GM18951 (cell line): Measurements from ENCODE around the gene FUT1.

Experiments used
- POLR2A ChIP-seq: IDR thresholded peaks from 4 replicates; pipeline ENCODE4 v1.6.1; 2011; ENCODE audit warnings: mild to moderate bottlenecking; ENCODE audit not compliant: insufficient read length, insufficient read depth; ENCODE audit errors: extremely low read depth
- in situ Hi-C: fragments of 300-500 bp; cut with MboI; formaldehyde crosslinking; loops from one replicate; pipeline ENCODE4 v1.12.0; 2022; ENCODE audit warnings: low sequenced_read_pairs, mixed read lengths, inconsistent platforms; ENCODE audit not compliant: unreplicated experiment

The FUT1 gene

GRCh38 chr19:48741129-48741999 is 11.1 kb downstream of the FUT1 start:
- in situ Hi-C loops = no loop called here
- TF ChIP-seq POLR2A = no peak

DNA sequence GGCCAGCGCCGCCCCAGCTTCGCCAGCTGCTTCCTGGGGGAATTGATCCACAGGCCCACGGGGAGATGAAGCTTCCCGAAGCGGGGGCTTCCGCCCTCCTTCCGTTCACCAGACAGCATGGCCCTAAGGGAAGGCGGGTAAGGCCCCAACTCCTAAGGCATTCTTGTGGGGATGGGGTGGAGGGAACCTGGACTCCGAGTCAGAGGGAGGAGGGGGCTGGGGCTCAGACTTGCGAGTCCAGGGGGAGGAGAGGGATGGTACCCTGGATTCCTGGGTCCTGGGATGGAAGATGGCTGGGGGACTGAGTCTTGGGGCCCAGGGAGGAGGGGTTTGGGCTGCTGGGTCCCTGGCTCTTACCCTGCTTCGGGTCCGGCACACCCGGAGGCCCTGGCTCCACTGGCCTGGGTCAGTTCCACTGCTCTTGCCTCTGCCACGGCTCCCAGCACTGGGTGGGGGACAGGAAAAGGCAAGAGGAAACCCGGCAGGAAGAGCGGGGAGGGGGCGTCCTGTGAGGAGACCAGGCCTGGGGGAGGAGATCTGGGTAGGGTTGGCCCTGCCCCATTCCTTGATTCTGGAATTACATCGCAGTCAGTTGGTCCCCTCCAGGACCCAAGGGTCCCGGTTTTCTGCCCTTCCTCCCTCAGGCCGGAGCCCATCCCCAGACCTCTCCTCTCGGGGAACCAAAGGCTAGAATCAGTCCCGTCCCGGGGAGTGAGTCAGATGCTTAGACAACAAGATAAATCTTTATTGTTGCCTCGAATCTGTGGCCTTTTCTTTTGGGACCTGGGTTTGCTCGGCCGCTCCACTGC is 12.1 kb downstream of the FUT1 start, which contains the start of gene RASIP1:
TSS of gene RASIP1 (minus strand) at position 447 of the 809 bp plus-strand sequence. CDS start at position 119, 328 bp downstream.
- in situ Hi-C loops = no loop called here
- no peak for TF ChIP-seq POLR2A

GRCh38 chr19:48739404-48740163 is 12.9 kb downstream of the FUT1 start:
- in situ Hi-C loops = no loop called here
- no peak for TF ChIP-seq POLR2A

DNA sequence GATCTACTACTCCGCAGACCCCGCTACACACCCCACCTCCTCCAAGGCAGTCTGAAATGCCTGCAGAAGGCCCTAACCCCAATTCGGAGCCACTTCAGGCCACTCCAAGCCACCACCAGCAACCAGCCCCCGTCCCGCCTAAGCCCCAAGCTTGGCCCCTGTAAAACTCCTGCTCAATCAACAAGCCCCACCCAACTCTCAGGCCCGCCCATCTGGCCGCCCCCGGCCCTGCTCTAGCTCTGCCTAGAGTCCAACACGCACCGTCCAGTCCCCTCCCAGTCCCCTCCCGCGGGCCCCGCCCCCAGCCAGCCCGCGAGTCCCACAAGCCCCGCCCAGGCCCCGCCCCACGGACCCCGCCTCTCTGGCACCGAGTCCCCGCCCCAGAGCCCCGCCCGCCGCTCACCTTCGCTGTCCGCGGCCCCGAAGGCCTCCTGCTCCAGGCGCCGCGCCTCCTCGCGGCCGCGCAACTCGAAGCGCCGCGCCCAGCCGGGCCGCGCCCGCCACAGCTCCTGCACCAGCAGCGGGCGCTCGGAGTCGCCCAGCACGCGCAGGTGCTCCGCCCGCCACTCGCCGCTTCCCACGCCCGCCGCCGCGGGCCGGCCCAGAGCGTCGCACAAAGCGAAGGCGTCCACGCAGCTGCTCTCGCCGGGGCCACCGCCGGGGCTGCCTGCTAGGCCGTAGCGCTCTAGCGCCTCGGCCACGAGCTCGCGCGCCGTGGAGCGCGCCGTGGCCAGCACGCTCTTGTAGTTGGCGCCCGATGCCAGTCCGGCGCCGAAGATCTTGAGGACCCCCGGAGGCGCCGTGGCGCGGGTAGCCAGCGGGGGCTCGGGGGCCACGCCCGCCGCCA is 13.7 kb downstream of the FUT1 start:
- TF ChIP-seq POLR2A = no peak

DNA sequence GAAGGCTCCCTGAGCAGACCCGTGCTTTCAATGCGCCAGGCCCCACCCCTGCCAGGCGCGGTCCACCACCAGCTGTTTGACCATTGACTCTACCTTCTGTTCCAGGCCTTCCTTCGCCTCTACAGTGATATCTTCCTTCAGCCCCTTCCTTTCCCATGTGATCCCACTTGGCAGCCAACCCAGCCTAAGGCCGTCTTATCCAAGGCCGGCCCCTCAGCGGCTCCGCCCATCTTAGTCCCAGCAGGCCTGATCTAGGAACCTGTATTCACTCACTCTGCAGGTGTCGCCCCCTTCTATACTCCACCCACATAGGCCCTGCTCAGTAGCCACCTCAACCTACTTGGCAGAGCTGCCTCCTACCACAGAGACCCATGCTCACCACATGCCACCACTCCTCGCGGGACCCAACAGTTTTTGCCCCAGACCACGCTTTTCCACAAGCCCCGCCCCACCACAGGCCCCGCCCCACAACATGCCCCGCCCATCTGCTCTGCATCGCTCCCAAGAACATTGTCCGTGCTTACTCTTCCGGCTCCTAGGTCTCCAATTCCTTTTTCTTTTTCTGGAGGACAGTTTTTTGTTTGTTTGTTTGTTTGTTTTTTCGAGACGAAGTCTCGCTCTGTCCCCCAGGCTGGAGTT is 15.0 kb downstream of the FUT1 start:
- no peak for TF ChIP-seq POLR2A
- in situ Hi-C loops = no loop called here

More for the DNA sequence above, 13.7 kb downstream of the FUT1 start:
- in situ Hi-C loops = no loop called here

DNA sequence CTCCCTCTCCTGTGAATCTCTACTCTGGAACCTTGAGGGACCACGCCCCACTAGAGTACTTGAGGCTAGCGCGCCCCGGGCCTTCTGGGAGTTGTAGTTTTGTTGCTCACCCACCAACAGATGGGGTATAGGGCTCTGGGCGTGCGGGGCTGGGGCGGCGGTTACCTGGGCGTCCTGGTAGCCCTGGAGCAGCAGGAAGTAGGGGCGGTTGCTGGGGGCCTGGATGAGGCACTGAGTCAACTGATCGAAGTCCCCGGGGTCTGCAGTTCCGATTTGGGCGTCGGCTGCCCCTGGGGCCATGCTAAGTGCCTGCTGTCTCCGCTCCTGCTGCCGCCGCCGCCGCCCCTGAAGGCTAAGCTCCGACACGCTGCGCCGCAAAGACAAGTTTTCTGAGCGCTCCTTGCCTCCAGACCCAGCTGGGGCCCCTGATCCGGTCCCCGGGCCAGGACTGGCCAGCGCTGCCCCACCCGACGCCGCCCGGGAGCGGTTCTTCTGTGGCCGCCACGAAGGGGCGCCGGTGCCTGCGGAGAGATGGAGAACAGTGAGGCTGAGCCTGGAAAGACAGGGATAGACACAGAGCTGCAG is 17.3 kb downstream of the FUT1 start:
- in situ Hi-C loops = no loop called here
- no peak for TF ChIP-seq POLR2A

DNA sequence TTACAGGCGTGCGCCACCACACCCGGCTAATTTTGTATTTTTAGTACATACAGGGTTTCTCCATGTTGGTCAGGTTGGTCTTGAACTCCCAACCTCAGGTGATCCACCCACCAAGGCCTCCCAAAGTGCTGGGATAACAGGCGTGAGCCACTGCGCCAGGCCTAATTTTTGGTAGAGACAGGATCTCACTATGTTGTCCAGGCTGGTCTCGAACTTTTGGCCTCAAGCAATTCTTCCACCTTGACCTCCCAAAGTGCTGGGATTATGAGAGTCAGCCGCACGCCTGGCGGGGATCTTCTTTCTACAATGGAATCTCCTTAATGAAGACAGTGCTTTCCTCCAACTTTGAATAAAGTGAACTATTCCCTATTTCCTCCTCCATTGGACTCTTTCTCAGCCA is 17.8 kb downstream of the FUT1 start:
- in situ Hi-C loops = no loop called here
- TF ChIP-seq POLR2A = no peak

DNA sequence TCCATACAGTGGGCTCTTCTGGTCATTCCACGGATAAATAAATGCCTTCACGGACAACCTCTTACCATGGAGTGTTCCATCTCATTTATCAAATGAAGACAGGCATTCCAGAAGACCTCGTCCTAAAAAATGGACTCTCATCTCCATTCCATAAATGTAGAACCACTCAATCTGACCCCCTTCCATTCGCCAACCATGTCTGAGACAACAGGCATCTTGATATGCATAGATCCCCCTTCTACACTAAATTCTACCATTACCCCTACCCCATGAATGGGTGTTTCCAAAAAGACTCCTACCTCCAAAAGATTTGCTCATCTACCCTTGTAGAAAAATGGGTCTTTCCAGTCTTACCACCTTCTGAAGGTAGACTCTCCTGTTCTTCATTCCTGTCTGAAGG is 21.0 kb downstream of the FUT1 start:
- TF ChIP-seq POLR2A = no peak
- in situ Hi-C loops = no loop called here

DNA sequence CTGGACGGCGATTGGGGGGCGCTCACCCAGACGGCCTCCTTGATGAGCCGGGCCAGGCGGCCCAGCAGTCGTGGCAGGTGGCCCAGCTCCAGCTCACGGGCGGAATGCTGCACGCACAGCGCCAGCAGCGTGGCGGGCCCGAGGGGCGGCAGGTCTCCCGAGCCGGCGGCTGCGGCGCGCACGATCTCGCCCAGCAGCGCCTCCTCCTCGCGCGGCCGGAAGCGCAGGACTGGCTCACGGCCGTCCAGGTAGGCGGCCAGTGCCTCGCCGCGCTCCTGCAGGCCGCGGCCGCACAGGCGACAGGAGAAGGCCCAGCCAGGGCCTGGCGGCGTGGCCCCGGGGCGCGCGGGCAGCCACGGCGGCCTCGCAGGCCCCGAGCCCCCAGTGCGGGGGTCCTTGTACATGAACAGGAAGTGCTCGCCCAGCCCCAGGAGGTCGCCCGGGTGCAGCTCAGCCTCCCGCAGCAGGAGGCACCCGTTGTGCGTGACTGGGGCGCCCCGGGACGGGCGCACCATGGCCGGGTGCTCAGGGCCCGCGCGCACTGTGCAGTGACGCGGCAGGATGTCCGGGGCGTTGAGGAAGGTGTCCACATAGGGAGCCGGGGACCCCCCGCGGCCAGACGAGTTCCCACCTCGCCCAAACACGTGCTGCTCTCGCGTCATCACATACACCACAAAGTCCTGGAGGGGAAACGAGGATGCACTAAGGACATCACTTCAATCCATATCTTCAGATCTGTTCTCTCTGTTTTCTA is 23.4 kb downstream of the FUT1 start:
- in situ Hi-C loops = no loop called here
- no peak for TF ChIP-seq POLR2A

DNA sequence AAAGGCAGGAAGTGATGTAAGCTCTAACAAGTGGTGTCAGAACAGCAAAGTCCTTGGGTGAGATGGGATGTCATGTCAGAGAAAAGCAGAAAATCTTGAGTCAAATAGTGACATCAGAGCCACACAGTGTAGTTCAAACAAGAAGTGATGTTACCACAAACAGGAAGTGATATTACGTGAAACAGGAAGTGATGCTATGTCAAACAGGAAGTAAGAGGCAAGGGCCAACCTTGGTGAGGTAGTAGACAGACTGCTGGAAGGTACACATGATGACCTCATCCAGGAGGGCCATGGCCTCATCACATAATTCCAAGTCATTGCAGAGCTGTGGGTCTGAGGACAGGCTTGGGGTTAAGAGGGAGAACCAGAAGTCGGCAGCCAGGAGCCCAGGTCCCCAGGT is 25.9 kb downstream of the FUT1 start:
- in situ Hi-C loops = no loop called here
- no peak for TF ChIP-seq POLR2A
